Activated naive CD8-positive, alpha-beta T cell (primary cell): ENCODE results near the gene MYOF.

Experiments used
- H3K27ac Mint-ChIP-seq: one replicate; pipeline ENCODE4 v1.8.0; 2021; ENCODE audit warnings: mixed read lengths
- H3K27me3 Mint-ChIP-seq: one replicate; pipeline ENCODE4 v1.8.0; 2021; ENCODE audit warnings: mixed read lengths
- H3K36me3 Mint-ChIP-seq: one replicate; pipeline ENCODE4 v1.8.0; 2021; ENCODE audit warnings: mixed read lengths
- H3K4me1 Mint-ChIP-seq: one replicate; pipeline ENCODE4 v1.8.0; 2021; ENCODE audit warnings: low read depth, mixed read lengths
- H3K4me3 Mint-ChIP-seq: one replicate; pipeline ENCODE4 v1.8.0; 2021; ENCODE audit warnings: mild to moderate bottlenecking, mixed read lengths
- H3K9me3 Mint-ChIP-seq: one replicate; pipeline ENCODE4 v1.8.0; 2021; ENCODE audit warnings: low read depth, mixed read lengths

Gene MYOF, protein sequence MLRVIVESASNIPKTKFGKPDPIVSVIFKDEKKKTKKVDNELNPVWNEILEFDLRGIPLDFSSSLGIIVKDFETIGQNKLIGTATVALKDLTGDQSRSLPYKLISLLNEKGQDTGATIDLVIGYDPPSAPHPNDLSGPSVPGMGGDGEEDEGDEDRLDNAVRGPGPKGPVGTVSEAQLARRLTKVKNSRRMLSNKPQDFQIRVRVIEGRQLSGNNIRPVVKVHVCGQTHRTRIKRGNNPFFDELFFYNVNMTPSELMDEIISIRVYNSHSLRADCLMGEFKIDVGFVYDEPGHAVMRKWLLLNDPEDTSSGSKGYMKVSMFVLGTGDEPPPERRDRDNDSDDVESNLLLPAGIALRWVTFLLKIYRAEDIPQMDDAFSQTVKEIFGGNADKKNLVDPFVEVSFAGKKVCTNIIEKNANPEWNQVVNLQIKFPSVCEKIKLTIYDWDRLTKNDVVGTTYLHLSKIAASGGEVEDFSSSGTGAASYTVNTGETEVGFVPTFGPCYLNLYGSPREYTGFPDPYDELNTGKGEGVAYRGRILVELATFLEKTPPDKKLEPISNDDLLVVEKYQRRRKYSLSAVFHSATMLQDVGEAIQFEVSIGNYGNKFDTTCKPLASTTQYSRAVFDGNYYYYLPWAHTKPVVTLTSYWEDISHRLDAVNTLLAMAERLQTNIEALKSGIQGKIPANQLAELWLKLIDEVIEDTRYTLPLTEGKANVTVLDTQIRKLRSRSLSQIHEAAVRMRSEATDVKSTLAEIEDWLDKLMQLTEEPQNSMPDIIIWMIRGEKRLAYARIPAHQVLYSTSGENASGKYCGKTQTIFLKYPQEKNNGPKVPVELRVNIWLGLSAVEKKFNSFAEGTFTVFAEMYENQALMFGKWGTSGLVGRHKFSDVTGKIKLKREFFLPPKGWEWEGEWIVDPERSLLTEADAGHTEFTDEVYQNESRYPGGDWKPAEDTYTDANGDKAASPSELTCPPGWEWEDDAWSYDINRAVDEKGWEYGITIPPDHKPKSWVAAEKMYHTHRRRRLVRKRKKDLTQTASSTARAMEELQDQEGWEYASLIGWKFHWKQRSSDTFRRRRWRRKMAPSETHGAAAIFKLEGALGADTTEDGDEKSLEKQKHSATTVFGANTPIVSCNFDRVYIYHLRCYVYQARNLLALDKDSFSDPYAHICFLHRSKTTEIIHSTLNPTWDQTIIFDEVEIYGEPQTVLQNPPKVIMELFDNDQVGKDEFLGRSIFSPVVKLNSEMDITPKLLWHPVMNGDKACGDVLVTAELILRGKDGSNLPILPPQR (N-terminal part only)

DNA sequence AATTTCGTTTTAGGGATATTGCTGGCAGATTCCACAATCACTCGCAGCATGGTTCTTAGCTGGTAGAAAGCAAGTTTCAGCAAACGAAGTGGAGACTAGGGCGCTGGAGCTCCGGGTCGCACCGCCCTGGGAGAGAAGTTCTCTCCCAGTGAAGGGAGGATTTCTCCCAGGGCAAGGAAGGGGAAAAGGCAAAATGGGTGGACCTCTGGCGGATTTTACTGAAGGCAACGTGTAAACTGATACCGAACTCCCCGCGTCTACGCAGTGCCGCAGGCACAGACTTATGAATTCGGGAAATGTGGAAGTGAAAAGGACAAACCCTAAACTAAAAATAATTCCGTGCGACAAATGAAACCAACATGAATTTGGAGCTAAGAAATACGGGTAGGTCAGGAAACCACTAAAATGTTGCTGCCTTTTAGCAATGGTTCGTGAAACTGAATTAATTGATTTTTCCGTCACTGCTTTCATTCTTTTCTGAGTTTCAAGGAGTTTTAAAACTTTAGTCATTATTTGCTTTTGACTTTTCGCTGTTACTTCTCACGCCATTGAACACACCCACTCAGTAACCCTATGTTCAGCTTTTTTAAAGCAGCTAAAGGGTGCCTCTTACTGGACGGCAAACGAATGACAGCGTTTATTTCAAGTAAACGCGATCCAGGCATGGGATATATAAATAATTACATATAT is at the start of gene MYOF:
Gene MYOF, minus strand, starts transcription at position 190 of the 690 bp plus-strand sequence. Its CDS starts 140 bp downstream, at position 50.
- Mint-ChIP-seq H3K27me3 (peaks cover 13% of the 10 kb centered on the region), H3K27ac (peak within 1 kb of the TSS; percentile 91), H3K4me3 (peak within 1 kb of the TSS; percentile 90), H3K36me3 (no peaks in the 10 kb centered on the region), H3K9me3 (no peaks in the 10 kb centered on the region), H3K4me1 (peaks cover 15% of the 10 kb centered on the region)

DNA sequence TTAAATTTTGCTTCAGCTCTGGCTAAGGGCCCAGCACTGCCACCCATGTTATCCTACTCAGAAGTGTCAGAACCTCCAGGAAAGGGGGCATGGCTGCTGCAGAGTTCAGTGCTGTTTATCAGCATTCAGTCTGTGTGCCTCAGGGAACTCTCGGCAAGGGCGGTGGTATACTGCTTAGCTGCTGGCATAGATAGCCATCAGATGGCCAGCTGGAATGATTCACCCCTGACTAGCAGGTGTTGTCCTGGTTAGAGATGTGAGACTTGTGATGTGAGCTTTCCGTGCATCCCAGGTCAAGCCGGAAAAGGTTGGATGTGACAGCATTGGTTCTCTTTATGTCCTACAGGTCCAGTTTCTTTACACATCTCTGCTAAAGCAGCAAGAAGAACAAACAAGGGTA is 36.4 kb upstream of the MYOF start:
- Mint-ChIP-seq H3K27me3 (no peaks in the 10 kb centered on the region), H3K4me1 (no peaks in the 10 kb centered on the region), H3K4me3 (no peak overlapping the region), H3K36me3 (no peaks in the 10 kb centered on the region), H3K27ac (no peak overlapping the region), H3K9me3 (no peaks in the 10 kb centered on the region)

DNA sequence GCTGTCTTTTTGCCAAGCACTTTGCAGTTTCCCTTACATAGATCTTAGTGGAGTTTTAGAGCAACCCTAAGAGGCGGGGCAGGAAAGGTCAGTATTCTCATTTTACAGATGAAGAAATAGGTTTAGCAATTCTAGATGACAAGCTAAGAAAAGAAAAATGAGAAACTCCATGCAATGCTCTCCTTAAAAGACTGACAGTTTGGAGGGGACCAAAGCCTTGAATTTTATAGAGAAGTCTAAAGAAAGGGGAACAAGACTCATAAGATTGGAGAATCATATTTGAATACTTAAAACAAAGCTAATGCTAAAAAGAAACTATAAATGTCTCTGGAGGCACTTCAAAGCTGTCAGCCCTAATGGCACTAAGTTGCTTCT is 33.9 kb upstream of the MYOF start:
- Mint-ChIP-seq H3K9me3 (no peaks in the 10 kb centered on the region), H3K4me3 (no peak overlapping the region), H3K36me3 (no peaks in the 10 kb centered on the region), H3K4me1 (peaks cover 3% of the 10 kb centered on the region), H3K27ac (no peak overlapping the region), H3K27me3 (no peaks in the 10 kb centered on the region)

DNA sequence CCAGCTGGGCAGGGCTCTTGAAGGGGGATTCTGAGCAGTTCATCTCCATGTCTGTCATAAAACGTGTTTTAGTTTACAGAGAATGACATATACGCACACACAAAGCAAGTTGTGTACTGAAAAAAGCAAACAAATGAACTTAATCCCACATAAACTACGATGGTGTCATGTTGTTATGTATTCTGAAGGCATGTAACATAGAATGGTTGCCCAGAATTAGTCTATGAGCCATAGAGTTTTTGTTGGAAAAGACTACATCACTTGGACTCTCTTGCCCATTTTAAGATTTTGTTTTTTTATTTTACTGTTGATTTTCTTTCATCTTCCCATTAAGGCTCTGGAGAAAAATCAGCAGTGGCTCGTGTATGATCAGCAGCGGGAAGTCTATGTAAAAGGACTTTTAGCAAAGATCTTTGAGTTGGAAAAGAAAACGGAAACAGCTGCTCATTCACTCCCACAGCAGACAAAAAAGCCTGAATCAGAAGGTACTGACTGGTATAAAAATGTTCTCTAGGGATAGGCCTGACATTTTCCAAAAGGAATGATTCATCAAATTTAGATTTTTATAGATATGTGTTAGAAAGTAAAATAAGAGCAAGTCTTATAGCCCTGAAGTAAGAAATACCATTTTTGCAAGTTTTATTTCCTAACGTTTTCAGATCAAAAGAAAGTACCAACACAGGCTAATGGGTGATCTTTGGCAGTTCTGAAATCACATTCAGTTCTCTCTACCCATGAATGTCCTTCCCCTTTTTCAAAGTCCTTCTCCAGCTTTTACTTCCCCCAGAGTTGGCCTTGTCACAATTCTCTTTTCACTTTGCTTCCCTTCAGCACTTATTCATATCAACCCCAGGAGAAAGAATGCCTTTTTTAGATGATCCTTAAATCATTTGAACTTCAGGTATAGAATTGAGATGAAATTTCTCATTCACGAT is 33.2 kb upstream of the MYOF start:
- Mint-ChIP-seq H3K27ac (no peak overlapping the region), H3K4me3 (no peak overlapping the region), H3K36me3 (no peaks in the 10 kb centered on the region), H3K27me3 (peaks cover 2% of the 10 kb centered on the region), H3K9me3 (no peaks in the 10 kb centered on the region), H3K4me1 (peaks cover 3% of the 10 kb centered on the region)

DNA sequence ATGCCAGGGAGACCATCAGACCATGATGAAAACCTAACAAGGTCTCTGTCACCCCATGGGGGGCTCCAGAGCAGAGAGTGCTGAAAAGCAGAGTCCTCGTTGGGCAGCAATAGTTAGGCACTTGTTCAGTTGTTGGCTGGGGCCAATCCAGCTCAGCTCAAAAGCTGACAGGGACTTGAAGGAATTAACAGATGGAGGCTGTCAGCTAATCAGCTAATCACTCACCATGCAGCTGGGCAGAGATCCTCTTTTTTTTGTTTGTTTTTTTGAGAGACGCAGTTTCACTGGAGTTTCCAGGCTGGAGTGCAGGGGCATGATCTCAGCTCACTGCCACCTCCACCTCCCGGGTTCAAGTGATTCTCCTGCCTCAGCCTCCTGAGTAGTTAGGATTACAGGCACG is 32.4 kb upstream of the MYOF start:
- H3K27ac Mint-ChIP-seq: no peak overlapping the region
- no peaks in the 10 kb centered on the region for H3K9me3 Mint-ChIP-seq
- H3K27me3 Mint-ChIP-seq: peaks cover 4% of the 10 kb centered on the region
- H3K36me3 Mint-ChIP-seq: no peaks in the 10 kb centered on the region
- H3K4me1 Mint-ChIP-seq: peaks cover 3% of the 10 kb centered on the region
- no peak overlapping the region for H3K4me3 Mint-ChIP-seq

DNA sequence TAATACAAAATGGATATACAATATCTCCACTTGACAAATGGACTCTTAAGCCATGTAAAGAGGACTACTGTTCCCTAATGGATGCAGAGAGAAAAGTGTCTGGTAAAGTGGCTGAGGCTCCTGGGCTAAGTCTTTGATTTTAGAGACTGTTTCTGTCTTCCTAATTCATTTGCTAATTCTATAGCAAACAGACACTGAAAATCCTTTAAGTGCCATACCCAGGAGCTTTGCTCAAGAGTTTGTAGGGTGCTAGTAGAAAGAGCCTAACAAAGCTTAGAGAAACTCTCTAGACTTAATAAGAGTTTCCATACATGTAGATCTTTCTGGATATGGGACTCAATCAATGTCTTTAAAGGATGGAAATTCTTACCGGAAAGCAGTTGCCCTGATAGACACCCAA is 31.0 kb upstream of the MYOF start:
- Mint-ChIP-seq H3K4me3 (no peak overlapping the region), H3K4me1 (peaks cover 3% of the 10 kb centered on the region), H3K27ac (no peak overlapping the region), H3K27me3 (peaks cover 4% of the 10 kb centered on the region), H3K9me3 (no peaks in the 10 kb centered on the region), H3K36me3 (no peaks in the 10 kb centered on the region)

DNA sequence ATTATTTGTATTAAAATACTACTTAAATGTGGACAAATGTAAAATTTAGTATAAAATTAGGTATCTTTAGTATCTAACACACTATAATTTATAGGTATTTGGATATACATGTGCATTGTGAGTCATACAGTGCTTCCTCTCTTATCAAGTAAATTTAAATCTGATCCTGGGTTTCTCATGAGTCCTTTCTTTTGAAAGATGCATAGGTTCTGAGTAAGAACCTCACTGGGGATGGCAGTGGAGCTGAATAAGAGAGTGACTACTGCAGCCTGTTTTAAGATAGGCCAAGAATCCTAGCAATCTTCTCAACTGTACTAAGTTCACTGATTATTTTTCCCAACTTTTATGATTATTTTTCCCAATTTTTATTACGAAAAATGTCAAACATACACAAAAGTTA is 30.4 kb upstream of the MYOF start:
- H3K27me3 Mint-ChIP-seq: peaks cover 4% of the 10 kb centered on the region
- H3K27ac Mint-ChIP-seq: no peak overlapping the region
- no peaks in the 10 kb centered on the region for H3K36me3 Mint-ChIP-seq
- H3K4me3 Mint-ChIP-seq: no peak overlapping the region
- H3K4me1 Mint-ChIP-seq: peaks cover 3% of the 10 kb centered on the region
- H3K9me3 Mint-ChIP-seq: no peaks in the 10 kb centered on the region

DNA sequence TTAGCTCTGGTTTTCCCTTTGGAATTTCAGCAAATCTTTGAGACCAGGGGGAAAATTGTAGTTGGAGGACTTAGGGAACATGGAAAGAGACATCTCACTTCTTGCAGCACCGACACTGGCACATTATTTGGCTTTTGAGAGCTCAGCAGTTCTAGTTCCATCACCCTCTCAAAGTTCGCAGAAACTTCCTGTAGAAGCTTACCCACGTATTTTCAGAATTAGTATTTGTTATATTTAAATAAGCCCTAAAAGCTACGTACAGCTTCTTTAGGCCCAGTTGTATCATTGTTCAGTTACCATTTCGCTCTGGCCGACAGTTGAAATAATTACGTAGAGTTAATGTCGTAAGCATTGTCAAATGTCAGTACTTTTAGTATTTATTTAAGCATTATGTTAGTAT is 27.7 kb upstream of the MYOF start:
- H3K4me1 Mint-ChIP-seq: peaks cover 3% of the 10 kb centered on the region
- H3K9me3 Mint-ChIP-seq: no peaks in the 10 kb centered on the region
- H3K36me3 Mint-ChIP-seq: no peaks in the 10 kb centered on the region
- H3K4me3 Mint-ChIP-seq: no peak overlapping the region
- H3K27ac Mint-ChIP-seq: no peak overlapping the region
- H3K27me3 Mint-ChIP-seq: peaks cover 4% of the 10 kb centered on the region

DNA sequence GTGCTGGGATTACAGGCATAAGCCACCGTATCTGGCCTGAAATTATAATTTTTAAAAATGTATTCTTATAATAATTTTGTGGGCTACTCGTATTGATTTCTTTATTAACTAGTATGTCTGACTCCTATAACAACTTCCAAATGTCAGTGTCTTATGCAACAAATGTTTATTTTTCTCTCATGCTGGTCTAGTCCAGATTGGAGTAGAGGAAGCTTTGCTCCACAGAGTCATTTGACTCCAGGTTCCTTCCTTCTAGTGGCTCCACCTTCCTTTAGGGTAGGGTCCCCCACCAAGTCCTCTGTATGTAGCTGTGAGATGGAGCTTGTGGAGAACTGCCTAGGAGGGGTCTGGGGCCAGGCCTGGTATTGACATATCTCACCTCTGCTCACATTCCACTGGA is 22.9 kb upstream of the MYOF start:
- no peaks in the 10 kb centered on the region for H3K36me3 Mint-ChIP-seq
- H3K9me3 Mint-ChIP-seq: no peaks in the 10 kb centered on the region

DNA sequence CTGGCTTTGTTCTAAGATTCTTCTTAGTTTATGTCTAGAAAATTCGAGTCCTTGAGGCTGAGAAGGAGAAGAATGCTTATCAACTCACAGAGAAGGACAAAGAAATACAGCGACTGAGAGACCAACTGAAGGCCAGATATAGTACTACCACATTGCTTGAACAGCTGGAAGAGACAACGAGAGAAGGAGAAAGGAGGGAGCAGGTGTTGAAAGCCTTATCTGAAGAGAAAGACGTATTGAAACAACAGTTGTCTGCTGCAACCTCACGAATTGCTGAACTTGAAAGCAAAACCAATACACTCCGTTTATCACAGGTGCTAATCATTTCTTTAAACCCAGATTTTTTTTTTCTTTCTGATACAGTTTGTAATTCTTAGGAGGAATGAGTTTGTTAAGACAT is 20.9 kb upstream of the MYOF start:
- Mint-ChIP-seq H3K4me3 (peak overlapping the region; percentile 15), H3K27ac (peak overlapping the region; percentile 4), H3K4me1 (peaks cover 8% of the 10 kb centered on the region), H3K9me3 (no peaks in the 10 kb centered on the region), H3K27me3 (no peaks in the 10 kb centered on the region), H3K36me3 (no peaks in the 10 kb centered on the region)

More for the DNA sequence above, 22.9 kb upstream of the MYOF start:
- H3K4me3 Mint-ChIP-seq: no peak overlapping the region
- H3K27me3 Mint-ChIP-seq: no peaks in the 10 kb centered on the region
- H3K27ac Mint-ChIP-seq: no peak overlapping the region
- H3K4me1 Mint-ChIP-seq: peaks cover 5% of the 10 kb centered on the region

DNA sequence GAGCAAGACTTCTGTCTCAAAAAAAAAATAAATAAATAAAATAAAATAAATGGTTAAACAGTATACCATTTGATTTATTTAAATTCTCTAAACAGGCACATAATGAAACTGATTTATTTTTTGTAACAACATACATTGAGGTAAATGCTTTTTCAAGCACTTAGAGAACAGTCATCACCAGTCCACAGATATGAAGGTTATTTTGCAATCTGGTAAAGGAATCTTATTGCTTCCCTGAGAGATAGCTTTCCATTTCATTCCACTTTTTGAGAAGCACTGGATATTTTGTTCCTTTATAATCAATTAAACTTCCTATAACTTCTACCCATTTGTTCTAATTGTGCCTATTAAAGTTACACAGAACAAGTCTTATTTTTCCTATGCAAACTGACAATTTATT is 19.5 kb upstream of the MYOF start:
- Mint-ChIP-seq H3K4me3 (no peak overlapping the region), H3K27me3 (no peaks in the 10 kb centered on the region), H3K4me1 (peaks cover 14% of the 10 kb centered on the region), H3K27ac (no peak overlapping the region), H3K9me3 (no peaks in the 10 kb centered on the region), H3K36me3 (no peaks in the 10 kb centered on the region)

DNA sequence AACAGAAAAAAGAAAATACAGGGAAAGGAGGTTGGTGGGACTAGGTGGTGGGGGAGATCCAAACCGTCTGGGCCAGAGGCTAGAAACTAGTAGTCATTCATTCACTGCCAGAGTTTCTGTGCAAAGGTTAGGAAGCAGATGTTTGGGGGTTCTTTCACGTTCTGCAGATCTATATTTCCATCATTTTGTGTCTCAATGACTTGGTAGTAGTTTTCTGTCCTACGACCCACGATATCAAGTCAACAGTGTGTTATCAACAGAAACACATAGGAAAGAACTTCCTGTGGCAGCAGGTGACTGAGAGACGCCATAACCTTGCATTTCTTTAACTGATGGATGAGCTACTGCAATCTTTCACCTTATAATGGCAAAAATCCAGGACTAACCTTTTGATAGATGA is 16.0 kb upstream of the MYOF start:
- peak overlapping the region; percentile 52 for H3K27ac Mint-ChIP-seq

DNA sequence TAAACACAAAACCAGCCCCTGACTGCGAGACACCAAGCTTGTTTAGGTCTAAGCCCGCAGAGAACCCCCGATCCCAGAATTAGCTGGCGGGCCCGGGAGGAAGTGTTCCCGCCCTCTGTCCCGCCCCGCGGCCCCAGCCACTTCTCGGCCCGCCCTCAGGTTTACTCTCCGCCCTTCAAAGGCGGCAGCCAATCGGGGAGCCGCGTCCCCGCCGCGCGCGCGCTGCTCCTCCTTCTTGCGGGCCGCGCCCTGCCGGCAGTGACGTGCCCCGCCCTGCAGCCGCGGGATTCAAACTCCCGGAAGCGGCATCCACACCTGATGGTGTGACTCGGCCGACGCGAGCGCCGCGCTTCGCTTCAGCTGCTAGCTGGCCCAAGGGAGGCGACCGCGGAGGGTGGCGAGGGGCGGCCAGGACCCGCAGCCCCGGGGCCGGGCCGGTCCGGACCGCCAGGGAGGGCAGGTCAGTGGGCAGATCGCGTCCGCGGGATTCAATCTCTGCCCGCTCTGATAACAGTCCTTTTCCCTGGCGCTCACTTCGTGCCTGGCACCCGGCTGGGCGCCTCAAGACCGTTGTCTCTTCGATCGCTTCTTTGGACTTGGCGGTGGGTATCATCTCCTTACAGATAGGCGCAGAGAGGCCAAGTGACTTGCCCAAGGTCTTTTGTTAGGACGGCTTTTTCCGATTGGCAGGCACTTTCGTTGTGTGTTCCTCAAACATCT is 14.3 kb upstream of the MYOF start, which contains the start of gene CEP55:
Gene CEP55, plus strand, starts transcription at position 291 of the 720 bp plus-strand sequence. CDS start 3,440 bp downstream, outside the sequence.
- peak within 1 kb of the TSS; percentile 54 for H3K27ac Mint-ChIP-seq
- H3K36me3 Mint-ChIP-seq: no peaks in the 10 kb centered on the region
- H3K4me1 Mint-ChIP-seq: peaks cover 13% of the 10 kb centered on the region
- H3K27me3 Mint-ChIP-seq: peaks cover 11% of the 10 kb centered on the region
- peak within 1 kb of the TSS; percentile 93 for H3K4me3 Mint-ChIP-seq
- H3K9me3 Mint-ChIP-seq: no peaks in the 10 kb centered on the region

More for the DNA sequence above, 16.0 kb upstream of the MYOF start:
- Mint-ChIP-seq H3K27me3 (peaks cover 3% of the 10 kb centered on the region), H3K9me3 (no peaks in the 10 kb centered on the region), H3K4me3 (peak overlapping the region; percentile 65), H3K36me3 (no peaks in the 10 kb centered on the region), H3K4me1 (peaks cover 17% of the 10 kb centered on the region)
